ENCODE measurements around the gene PHEX. TPM values are rescaled to one million over a fixed set of nuclear protein-coding genes. Genes with fewer than 3 reads are reported as not detected.

Gene PHEX
- polyA plus RNA-seq, 1 donor (not counting 4 experiments of a cell fraction or from before 2014, with no cell fraction given): 0.80 TPM

- dilution Hi-C loops (cut with MboI; ENCODE audit: extremely low pct_ligation_motif_present, low sequenced_read_pairs): no loop called here
- Histone ChIP-seq H3K27me3 (ENCODE audit: control insufficient read depth, extremely low read depth, insufficient read depth, low read length) (no peaks in the 10 kb centered on the region), H3K36me3 (ENCODE audit: control insufficient read depth in 2 of 2, extremely low read depth in 1 of 2, insufficient read depth in 2 of 2, low read length in 2 of 2) (no peaks in the 10 kb centered on the region), H3K9ac (ENCODE audit: control insufficient read depth, extremely low read depth, insufficient read depth, low read length) (no peak overlapping the region), H3K4me3 (ENCODE audit: control insufficient read depth in 2 of 3, extremely low read depth in 1 of 3, insufficient read depth in 2 of 3, low read depth in 1 of 3, low read length in 3 of 3) (no peak overlapping the region), H3K4me1 (ENCODE audit: control insufficient read depth, extremely low read depth, insufficient read depth, low read length) (no peaks in the 10 kb centered on the region), H3K79me2 (ENCODE audit: control insufficient read depth, insufficient read depth, low read length) (no peaks in the 10 kb centered on the region), H3K27ac (ENCODE audit: control insufficient read depth, insufficient read depth, low read length) (no peak overlapping the region), H2AFZ (ENCODE audit: control insufficient read depth, low read length) (no peak overlapping the region), H3K9me3 (ENCODE audit: control insufficient read depth, low read depth, low read length) (no peaks in the 10 kb centered on the region), H3K4me2 (ENCODE audit: control insufficient read depth, extremely low read depth, insufficient read depth, low read depth, low read length) (no peak overlapping the region), H4K20me1 (ENCODE audit: control insufficient read depth, extremely low read depth, insufficient read depth, low read length) (no peaks in the 10 kb centered on the region), H3K9me1 (ENCODE audit: control insufficient read depth, extremely low read depth, insufficient read depth, low read length) (no peaks in the 10 kb centered on the region)
- FAIRE-seq (no peak), DNase-seq (ENCODE audit: low read depth, low spot score) (no peak)
- no peak for TF ChIP-seq EZH2 (IDR thresholded peaks at IDR 0.05; ENCODE audit: low read length)
- TF ChIP-seq, protein P1, sequence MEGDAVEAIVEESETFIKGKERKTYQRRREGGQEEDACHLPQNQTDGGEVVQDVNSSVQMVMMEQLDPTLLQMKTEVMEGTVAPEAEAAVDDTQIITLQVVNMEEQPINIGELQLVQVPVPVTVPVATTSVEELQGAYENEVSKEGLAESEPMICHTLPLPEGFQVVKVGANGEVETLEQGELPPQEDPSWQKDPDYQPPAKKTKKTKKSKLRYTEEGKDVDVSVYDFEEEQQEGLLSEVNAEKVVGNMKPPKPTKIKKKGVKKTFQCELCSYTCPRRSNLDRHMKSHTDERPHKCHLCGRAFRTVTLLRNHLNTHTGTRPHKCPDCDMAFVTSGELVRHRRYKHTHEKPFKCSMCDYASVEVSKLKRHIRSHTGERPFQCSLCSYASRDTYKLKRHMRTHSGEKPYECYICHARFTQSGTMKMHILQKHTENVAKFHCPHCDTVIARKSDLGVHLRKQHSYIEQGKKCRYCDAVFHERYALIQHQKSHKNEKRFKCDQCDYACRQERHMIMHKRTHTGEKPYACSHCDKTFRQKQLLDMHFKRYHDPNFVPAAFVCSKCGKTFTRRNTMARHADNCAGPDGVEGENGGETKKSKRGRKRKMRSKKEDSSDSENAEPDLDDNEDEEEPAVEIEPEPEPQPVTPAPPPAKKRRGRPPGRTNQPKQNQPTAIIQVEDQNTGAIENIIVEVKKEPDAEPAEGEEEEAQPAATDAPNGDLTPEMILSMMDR (optimal IDR thresholded peaks at IDR 0.05 in 1 of 3, IDR thresholded peaks at IDR 0.05 in 1 of 3, conservative IDR thresholded peaks at IDR 0.05 in 1 of 3; ENCODE audit: extremely low read depth in 1 of 3, insufficient read depth in 2 of 3, low read length in 3 of 3): no peak
These were observed 161.9 kb downstream of the PHEX start for GRCh38 chrX:22193851-22194659.

DNA sequence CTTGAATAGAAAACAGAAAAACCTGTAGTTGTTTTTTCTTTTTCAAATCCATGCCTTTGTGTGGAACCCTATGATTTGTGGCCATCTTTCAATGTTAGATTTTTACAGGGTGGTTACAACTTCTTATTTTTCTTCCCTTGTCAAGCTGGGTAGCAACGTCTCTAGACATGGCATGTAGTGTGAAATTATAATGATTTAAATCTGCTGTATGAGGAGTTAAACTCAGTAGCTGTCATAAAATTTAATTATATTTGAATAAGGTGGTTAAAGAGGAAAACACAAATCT lies 162.5 kb downstream of the PHEX start:
- Histone ChIP-seq H3K4me3 (ENCODE audit: control insufficient read depth in 2 of 3, extremely low read depth in 1 of 3, insufficient read depth in 2 of 3, low read depth in 1 of 3, low read length in 3 of 3) (no peak overlapping the region), H3K9me1 (ENCODE audit: control insufficient read depth, extremely low read depth, insufficient read depth, low read length) (no peaks in the 10 kb centered on the region), H3K9me3 (ENCODE audit: control insufficient read depth, low read depth, low read length) (no peaks in the 10 kb centered on the region), H2AFZ (ENCODE audit: control insufficient read depth, low read length) (no peak overlapping the region), H4K20me1 (ENCODE audit: control insufficient read depth, extremely low read depth, insufficient read depth, low read length) (no peaks in the 10 kb centered on the region), H3K36me3 (ENCODE audit: control insufficient read depth in 2 of 2, extremely low read depth in 1 of 2, insufficient read depth in 2 of 2, low read length in 2 of 2) (no peaks in the 10 kb centered on the region), H3K27me3 (ENCODE audit: control insufficient read depth, extremely low read depth, insufficient read depth, low read length) (no peaks in the 10 kb centered on the region), H3K79me2 (ENCODE audit: control insufficient read depth, insufficient read depth, low read length) (no peaks in the 10 kb centered on the region), H3K4me2 (ENCODE audit: control insufficient read depth, extremely low read depth, insufficient read depth, low read depth, low read length) (no peak overlapping the region), H3K9ac (ENCODE audit: control insufficient read depth, extremely low read depth, insufficient read depth, low read length) (no peak overlapping the region), H3K4me1 (ENCODE audit: control insufficient read depth, extremely low read depth, insufficient read depth, low read length) (no peaks in the 10 kb centered on the region), H3K27ac (ENCODE audit: control insufficient read depth, insufficient read depth, low read length) (no peak overlapping the region)
- DNase-seq (ENCODE audit: low read depth, low spot score): no peak
- dilution Hi-C loops (cut with MboI; ENCODE audit: extremely low pct_ligation_motif_present, low sequenced_read_pairs): no loop called here
- TF ChIP-seq, protein P1 (optimal IDR thresholded peaks at IDR 0.05 in 1 of 3, IDR thresholded peaks at IDR 0.05 in 1 of 3, conservative IDR thresholded peaks at IDR 0.05 in 1 of 3; ENCODE audit: extremely low read depth in 1 of 3, insufficient read depth in 2 of 3, low read length in 3 of 3): no peak
- TF ChIP-seq EZH2 (IDR thresholded peaks at IDR 0.05; ENCODE audit: low read length): no peak
- no peak for FAIRE-seq
